Stimulated activated CD8-positive, alpha-beta memory T cell treated with anti-CD3 and anti-CD28 coated beads, Interleukin-12 subunit alpha, Interleukin-12 subunit beta, amount 100 ng/mL, for 24 hours (primary cell): ENCODE data around the gene OTOA.
"Not testable (repeated sequence)": the region's sequence is repeated elsewhere in the genome, so short reads cannot be mapped to it uniquely, and the experiment has no call there.

Experiments used
- DNase-seq: peaks from one replicate; pipeline ENCODE4 v3.0.0-alpha.2; 2020; ENCODE audit errors: extremely low read depth

OTOA gene

DNA sequence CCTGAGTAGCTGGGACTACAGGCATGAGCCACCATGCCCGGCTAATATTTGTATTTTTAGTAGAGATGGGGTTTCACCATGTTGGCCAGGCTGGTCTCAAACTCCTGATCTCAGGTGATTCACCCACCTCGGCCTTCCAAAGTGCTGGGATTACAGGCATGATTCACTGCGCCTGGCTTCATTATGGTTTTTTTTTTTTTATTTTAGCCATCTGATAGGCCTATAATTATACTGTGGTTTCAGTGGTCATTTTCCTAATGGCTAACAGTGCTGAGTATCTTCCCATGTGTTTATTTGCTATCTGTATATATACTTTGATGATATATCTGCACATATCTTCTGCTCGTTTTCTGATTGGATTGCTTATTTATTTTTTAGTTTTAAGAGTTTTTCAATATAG, 10.7 kb downstream of the OTOA start:
- not testable (repeated sequence) for DNase-seq

GRCh38 chr16:21680714-21681113, 16.9 kb downstream of the OTOA start:
- DNase-seq = not testable (repeated sequence)

GRCh38 chr16:21683184-21683583, 19.4 kb downstream of the OTOA start:
- no peak for DNase-seq

GRCh38 chr16:21684199-21684598, 20.4 kb downstream of the OTOA start:
- DNase-seq = no peak

DNA sequence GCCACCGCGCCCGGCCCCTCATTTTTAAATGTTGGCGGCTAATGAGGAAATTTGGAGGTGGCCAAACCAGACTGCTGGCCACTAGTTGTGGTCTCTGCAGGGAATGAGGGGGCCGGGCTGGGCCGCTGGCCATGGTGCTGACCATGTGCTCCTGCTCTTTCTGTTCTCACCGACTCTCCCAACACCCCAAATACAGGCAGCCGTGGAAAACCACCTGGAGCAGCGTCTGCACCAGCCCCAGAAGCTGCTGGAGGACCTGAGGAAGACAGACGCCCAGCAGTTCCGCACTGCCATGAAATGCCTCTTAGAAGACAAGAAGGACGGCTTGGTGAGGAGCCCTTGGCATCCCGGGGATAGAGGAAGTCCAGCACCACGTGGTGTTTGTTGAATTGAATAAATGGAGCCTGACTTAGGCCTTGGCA, 21.3 kb downstream of the OTOA start:
- no peak for DNase-seq

DNA sequence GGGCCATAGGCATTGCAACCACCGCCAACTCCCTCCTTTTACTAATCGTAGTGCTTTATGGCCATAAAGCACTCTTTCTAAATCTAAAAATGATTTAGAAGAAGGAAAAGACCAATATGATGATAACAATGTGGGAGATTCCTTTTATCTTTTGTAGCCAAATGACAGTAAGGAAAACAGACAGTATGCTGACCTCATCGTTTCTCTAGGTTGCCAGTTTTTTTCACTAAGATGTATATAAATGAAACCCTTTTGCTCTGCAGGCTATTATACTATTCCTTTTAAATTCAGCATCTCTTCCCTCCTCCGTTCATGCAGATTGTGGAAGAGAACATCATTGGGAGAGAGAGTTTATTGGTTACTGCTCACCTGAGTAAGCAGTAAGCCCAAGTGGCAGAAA, 25.3 kb downstream of the OTOA start:
- DNase-seq = no peak

GRCh38 chr16:21690967-21691366, 27.2 kb downstream of the OTOA start:
- DNase-seq = not testable (repeated sequence)

DNA sequence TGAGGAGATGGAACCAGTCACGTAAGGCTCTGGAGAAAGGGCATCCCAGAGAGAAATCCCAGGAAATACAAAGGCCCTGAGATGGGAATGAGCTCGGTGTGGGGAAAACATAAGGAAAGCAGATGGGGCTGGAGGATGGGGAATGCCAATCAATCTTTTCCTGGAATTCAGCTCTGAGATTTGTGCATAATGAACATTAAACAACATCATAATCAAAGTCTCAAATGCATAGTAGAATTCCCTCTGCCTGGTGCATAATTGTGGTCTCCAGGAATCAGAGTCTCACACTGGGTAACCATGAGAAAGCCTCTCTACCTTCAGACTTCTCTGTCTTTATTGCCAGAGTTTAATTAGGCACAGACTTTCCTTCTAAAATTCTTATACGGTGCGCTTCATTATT, 30.8 kb downstream of the OTOA start:
- no peak for DNase-seq

GRCh38 chr16:21697032-21697431, 33.3 kb downstream of the OTOA start:
- DNase-seq = no peak

- no peak for DNase-seq
Measured at GRCh38 chr16:21698169-21699032, 34.6 kb downstream of the OTOA start.

DNA sequence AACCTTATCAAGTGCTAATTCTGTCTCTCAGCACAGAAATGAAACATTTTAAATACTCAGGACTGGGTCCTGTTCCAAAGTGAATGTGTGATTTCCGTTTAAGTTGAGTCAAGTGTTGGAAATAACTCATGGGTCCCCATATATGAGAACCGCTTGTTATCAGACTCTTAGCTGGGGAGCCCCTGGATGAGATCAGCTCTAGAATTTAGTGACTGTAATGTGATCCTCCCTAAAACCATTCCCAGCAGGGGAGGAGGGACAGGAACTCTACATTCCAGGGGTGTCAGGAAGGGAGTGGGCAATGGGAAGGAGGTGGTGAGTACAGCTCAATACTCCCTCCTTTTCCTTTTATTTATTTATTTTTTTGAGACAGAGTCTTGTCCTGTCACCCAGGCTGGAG, 37.5 kb downstream of the OTOA start:
- no peak for DNase-seq

DNA sequence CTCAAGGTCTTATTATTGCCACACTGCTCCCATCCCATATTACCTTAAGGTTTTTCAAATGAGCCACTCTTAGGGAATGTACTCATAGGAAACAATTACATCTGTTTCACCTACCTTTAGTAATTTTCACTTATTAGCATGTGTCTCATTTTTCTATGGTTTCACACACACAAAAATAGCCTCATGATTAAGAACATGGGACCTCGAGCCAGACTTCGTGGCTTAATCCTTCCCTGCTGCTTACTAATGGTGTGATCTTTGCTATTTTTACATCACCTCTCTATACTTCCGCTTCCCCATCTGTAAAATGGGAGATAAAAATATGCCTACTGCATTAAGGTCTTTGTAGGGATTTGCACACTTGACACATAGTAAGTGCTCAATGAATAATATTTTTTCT, 38.5 kb downstream of the OTOA start:
- no peak for DNase-seq

DNA sequence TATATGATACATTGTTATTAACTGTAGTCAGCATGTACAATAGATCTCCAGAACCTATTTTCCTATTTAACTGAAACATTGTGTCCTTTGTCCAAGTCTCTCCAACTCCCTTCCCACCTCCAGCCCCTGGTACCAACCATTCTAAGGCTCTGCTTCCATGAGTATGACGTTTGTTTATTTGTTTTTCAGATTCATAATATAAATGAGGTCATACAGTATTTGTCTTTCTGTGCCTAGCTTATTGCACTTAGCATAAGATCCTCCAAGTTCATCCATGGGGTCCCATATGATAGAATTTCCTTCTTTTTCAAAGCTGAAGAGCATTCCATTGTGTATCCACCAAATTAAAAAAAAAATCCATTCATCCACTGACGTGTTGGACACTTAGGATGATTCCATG, 39.4 kb downstream of the OTOA start:
- no peak for DNase-seq

GRCh38 chr16:21703589-21704174, 39.9 kb downstream of the OTOA start:
- DNase-seq = no peak

DNA sequence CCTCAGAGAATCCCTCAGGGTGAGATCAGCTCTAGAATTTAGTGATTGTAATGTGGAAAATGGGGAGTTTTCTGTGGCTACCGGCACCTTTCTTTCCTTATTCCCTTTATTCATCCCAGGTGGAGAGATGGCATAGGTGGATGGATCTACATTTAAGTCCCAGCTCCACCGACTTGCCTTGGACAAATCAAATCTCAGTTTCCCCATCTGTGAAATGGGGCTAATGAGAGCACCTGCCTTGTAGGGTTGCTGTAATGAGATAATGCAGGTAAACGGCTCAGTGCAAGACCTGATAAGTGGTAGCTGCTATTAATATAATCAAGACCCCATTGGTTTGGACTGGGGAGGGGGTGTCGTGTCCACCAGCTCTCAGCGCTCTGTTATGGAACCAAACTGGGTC, 40.5 kb downstream of the OTOA start:
- no peak for DNase-seq

DNA sequence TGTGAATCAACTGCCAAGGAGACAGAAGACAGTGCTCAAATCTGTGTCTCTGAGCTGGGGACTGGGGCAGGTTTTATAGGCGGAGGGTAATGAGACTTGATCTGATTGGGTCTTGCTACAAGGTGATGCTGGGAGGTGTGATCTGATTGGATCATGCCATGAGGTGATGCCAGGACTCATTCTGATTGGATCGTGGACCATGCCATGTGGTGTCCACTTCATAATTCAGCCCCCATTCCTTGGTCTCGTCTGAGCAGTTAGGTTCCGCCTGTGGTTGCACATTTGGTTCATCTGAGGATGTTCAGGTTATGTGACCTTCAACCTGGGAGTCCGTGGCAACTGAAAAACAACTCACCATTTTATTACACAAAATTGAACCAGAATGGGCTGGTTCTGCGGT, 41.0 kb downstream of the OTOA start:
- no peak for DNase-seq

DNA sequence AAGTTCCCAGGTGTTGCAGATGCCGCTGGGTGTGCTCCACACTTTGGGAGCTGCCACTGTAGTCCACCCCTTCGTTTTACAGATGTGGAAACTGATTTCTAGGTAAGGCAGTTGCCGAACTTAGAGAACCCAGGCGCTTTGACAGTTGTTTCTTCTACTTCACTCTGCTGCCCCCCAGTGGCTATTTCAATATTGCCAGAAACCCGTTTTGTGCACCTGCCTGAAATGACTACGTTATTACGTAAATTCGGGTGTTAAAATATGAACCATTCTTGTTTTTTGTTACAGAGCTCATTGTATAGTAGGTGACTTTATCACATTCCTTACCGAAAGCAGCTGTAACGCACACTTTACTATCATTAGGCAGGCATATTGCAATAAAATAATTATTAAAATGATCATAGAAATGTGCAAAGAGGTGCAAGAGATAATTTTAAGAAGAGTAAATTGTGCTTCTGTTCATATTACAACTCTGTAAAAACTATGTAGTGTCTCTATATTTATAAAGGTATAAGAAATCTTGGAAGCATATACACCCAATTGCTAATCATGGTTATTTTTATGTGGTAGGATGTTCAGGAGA, 44.9 kb downstream of the OTOA start:
- DNase-seq = peak; percentile 50

DNA sequence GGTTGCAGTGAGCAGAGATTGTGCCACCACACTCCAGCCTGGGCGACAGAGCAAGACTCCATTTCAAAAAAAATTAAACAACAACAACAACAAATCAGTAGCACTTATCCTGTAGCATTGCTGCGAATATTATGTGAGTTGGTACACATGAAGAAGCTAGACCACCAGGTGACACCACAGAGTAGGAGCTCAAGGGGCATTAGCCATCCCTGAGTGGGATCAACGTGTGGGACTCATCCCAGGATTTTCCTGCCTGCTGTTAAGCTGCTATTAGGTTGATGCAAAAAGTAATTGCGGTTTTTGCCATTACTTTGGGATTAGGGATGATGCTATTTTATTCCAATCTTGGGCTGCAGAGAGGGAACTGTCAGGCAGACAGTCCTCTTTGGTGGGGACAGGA, 47.2 kb downstream of the OTOA start:
- no peak for DNase-seq

DNA sequence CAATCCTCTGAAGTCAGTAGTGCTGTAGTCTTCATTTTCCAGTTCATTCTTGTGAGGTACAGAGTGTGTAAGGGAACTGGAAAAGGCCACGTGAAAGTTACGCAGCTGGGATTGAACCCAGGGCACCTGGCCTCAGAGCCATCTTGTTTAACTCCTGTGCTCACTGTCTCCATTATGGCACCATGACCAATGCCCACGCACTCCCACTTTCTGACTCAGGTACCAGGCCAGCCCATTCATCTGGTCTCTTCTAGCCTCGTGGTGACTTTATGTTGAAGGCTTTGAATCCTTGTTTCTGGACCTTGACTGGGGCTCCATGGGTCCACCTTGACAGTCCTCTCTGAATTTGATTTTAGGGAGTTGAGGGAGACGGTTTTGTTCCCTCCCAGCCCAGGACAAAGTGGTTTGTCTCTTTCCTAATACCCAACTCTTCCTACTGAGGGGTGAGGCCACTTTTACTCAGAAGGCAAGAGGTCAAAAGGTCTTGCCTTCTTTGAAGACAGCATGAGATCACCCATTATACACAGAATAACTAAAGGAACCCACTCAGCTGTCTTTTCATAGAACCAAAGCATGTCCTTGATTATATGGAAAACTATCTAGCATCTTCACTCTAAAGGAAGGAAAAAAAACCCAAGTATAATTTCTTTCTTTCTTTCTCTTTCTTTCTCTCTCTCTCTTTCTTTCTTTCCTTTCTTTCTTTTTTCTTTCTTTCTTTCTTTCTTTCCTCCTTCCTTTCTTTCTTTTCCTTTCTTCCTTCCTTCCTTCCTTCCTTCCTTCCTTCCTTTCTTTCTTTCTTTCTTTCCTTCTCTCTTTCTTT, 50.0 kb downstream of the OTOA start:
- DNase-seq = no peak

DNA sequence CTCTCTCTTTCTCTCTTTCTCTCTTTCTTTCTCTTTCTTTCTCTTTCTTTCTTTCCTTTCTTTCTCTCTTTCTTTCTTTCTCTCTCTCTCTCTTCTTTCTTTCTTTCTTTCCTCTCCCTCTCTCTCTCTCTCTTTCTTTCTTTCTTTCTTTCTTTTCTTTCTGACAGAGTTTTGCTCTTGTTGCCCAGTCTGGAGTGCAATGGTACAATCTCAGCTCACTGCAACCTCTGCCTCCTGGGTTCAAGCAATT, 50.5 kb downstream of the OTOA start:
- DNase-seq = not testable (repeated sequence)

DNA sequence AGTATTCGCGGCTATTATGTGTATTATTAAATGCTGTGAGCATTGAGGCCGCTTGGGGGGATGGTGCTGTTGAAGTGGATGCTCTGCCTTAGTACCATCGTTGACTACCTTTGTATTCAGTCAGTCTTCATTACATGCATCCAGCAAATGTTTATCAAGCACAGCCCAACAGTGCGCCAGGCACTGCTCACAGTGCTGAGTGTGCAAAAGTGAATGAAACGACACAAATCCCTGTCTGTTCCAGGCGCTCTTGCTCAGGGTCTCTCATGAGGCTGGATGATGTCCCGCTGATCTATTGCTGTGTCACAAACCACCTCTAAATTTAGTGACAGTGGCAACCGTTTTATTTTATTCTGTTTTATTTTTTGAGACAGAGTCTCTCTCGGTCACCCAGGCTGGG, 53.8 kb downstream of the OTOA start:
- no peak for DNase-seq

GRCh38 chr16:21719283-21719682, 55.5 kb downstream of the OTOA start:
- no peak for DNase-seq

GRCh38 chr16:21720533-21720932, 56.8 kb downstream of the OTOA start:
- no peak for DNase-seq
